ENCODE data around the gene SLC12A5. TPM values are rescaled to one million over a fixed set of nuclear protein-coding genes. Genes with fewer than 3 reads are reported as not detected.

SLC12A5 gene
- total and polyA plus RNA-seq, 9 of the 15 experiments (the other 6 are each of a cell fraction or from before 2014, with no cell fraction given), result 0.36 to 7.5 (median 2.1) TPM

DNA sequence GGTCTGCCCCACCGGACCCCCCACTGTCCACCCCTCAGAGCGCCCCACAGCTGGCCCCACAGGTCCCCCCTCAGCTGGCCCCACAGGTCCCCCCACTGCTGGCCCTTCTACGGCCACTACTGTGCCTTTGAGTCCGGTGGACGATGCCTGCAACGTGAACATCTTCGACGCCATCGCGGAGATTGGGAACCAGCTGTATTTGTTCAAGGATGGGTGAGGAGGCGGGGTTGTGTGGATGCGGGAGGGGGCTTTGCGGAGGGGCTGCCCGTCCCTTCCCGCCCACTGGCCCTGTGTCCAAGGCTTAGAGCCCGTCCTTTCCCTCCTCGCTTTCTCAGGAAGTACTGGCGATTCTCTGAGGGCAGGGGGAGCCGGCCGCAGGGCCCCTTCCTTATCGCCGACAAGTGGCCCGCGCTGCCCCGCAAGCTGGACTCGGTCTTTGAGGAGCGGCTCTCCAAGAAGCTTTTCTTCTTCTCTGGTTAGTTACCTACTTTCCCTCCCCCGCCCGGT lies 15.6 kb upstream of the SLC12A5 start (continued):
- TF ChIP-seq NCOR1 (IDR thresholded peaks at IDR 0.05) (no peak), RBFOX2 (IDR thresholded peaks at IDR 0.05; ENCODE audit: low read depth, low read length) (peak; percentile 2; the same call in 1 of the 2 replicates)
- TF ChIP-seq, protein P1, sequence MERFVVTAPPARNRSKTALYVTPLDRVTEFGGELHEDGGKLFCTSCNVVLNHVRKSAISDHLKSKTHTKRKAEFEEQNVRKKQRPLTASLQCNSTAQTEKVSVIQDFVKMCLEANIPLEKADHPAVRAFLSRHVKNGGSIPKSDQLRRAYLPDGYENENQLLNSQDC (CRISPR knock-in tag; IDR thresholded peaks at IDR 0.05), result no peak

DNA sequence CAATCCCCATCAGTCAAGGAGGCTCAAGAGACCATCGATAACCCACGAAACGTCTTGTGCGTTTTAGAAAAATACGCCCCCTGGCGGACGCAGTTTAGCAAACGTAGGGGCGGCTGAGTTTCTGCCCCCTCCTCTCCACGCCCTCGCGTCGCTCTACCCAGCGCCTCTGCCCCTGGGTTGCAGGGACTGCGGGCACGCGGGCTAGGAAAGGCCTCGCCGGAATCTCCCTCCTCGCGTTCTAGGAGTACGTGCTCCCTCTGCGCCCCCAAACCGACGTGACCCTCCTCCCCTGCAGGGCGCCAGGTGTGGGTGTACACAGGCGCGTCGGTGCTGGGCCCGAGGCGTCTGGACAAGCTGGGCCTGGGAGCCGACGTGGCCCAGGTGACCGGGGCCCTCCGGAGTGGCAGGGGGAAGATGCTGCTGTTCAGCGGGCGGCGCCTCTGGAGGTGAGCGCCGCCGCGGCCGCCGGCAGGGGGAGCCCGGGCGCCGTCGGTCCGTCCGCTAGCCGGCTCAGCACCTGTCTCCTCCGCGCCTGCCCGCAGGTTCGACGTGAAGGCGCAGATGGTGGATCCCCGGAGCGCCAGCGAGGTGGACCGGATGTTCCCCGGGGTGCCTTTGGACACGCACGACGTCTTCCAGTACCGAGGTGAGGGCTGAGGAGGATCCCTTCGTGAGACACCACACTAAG lies 15.0 kb upstream of the SLC12A5 start:
- H3K27ac ChIP-seq (ENCODE audit: extremely low read depth, low read depth, low read length), result no peak overlapping the region
- H3K4me1 ChIP-seq (replicated peaks in 1 of 2; ENCODE audit: control insufficient read depth in 2 of 2, insufficient read depth in 2 of 2, low read length in 2 of 2), result peaks cover 0 to 37% of the 10 kb centered on the region in 2 experiments; a peak in 2 of 5 replicates
- in situ Hi-C loops (cut with MboI), result no loop called here
- H2AFZ ChIP-seq (ENCODE audit: low read depth, low read length), result peak overlapping the region; percentile 92
- no peaks in the 10 kb centered on the region for H3K79me2 ChIP-seq (ENCODE audit: control insufficient read depth, insufficient read depth, low read length)
- peak; percentile 90 for ATAC-seq
- 2% methylated on average over 64 of the region's 67 CpGs for WGBS (ENCODE audit: insufficient coverage, low coverage, missing lambda C conversion rate)
- CTCF ChIA-PET (ENCODE audit: low intra/inter-chr PET ratio), result interaction anchor here (0.6 to 2.2 kb wide), 8 partner anchors 9 to 335 kb away, joined by 3 to 18 read pairs (median 4); partner anchors contain the start of gene NCOA5
- no peaks in the 10 kb centered on the region for H3K9me1 ChIP-seq (ENCODE audit: control insufficient read depth, insufficient read depth, low read length)
- H3K36me3 ChIP-seq (ENCODE audit: control insufficient read depth, insufficient read depth, low read length), result no peaks in the 10 kb centered on the region
- peak overlapping the region in 1 of 2 experiments; percentile 72; a peak in 2 of 4 replicates for H3K9ac ChIP-seq (ENCODE audit: insufficient read depth in 1 of 2, low read depth in 2 of 2, low read length in 2 of 2)
- intact Hi-C loops (cut with micrococcal nuclease), result loop anchor here (2.0 kb wide), 1 partner anchor 27 kb away; no protein-coding TSS in a partner anchor
- no peaks in the 10 kb centered on the region for H3K9me3 ChIP-seq (replicated peaks; ENCODE audit: control insufficient read depth, insufficient read depth, low read depth, low read length)
- peak overlapping the region; percentile 38 for H3K4me3 ChIP-seq
- BruUV-seq (replicated peaks), result no TSS peak
- H4K20me1 ChIP-seq (replicated peaks; ENCODE audit: control insufficient read depth, insufficient read depth, low read length), result 0 out of 2 replicates have a peak, but pooled peaks cover 2% of the 10 kb centered on the region
- peak; percentile 77 to 86 (median 79) for DNase-seq (ENCODE audit: extremely low read depth in 1 of 4, low spot score in 3 of 4)
- peaks cover 11 to 25% of the 10 kb centered on the region in 2 experiments; a peak in 4 of 5 replicates for H3K27me3 ChIP-seq (ENCODE audit: control insufficient read depth in 2 of 2, insufficient read depth in 2 of 2, low read length in 2 of 2)
- peak; percentile 80 for FAIRE-seq
- POLR2A ChIA-PET, result interaction anchor here (0.5 to 1.4 kb wide), 4 partner anchors 12 to 91 kb away, joined by 3 to 6 read pairs (median 4); no protein-coding TSS in a partner anchor
- H3K4me2 ChIP-seq (ENCODE audit: insufficient read depth, low read length), result peak overlapping the region; percentile 77
- TF ChIP-seq MEIS2 (IDR thresholded peaks at IDR 0.05; ENCODE audit: partially characterized antibody) (peak; percentile 29), MAFF (IDR thresholded peaks at IDR 0.05; ENCODE audit: low read length) (no peak), CCAR2 (IDR thresholded peaks at IDR 0.05; ENCODE audit: low read depth, low read length) (no peak), NFRKB (IDR thresholded peaks at IDR 0.05; ENCODE audit: low read depth) (no peak), ZNF644 (tag; IDR thresholded peaks at IDR 0.05; ENCODE audit: low read depth) (no peak), ZNF282 (CRISPR knock-in tag; IDR thresholded peaks at IDR 0.05) (no peak), ASH1L (IDR thresholded peaks at IDR 0.05; ENCODE audit: borderline replicate concordance, low read depth, partially characterized antibody) (no peak)
- TF ChIP-seq, protein P2, sequence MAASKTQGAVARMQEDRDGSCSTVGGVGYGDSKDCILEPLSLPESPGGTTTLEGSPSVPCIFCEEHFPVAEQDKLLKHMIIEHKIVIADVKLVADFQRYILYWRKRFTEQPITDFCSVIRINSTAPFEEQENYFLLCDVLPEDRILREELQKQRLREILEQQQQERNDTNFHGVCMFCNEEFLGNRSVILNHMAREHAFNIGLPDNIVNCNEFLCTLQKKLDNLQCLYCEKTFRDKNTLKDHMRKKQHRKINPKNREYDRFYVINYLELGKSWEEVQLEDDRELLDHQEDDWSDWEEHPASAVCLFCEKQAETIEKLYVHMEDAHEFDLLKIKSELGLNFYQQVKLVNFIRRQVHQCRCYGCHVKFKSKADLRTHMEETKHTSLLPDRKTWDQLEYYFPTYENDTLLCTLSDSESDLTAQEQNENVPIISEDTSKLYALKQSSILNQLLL (CRISPR knock-in tag; IDR thresholded peaks at IDR 0.05; ENCODE audit: borderline replicate concordance), result no peak
- TF ChIP-seq, protein P3, sequence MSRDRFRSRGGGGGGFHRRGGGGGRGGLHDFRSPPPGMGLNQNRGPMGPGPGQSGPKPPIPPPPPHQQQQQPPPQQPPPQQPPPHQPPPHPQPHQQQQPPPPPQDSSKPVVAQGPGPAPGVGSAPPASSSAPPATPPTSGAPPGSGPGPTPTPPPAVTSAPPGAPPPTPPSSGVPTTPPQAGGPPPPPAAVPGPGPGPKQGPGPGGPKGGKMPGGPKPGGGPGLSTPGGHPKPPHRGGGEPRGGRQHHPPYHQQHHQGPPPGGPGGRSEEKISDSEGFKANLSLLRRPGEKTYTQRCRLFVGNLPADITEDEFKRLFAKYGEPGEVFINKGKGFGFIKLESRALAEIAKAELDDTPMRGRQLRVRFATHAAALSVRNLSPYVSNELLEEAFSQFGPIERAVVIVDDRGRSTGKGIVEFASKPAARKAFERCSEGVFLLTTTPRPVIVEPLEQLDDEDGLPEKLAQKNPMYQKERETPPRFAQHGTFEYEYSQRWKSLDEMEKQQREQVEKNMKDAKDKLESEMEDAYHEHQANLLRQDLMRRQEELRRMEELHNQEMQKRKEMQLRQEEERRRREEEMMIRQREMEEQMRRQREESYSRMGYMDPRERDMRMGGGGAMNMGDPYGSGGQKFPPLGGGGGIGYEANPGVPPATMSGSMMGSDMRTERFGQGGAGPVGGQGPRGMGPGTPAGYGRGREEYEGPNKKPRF (IDR thresholded peaks at IDR 0.05; ENCODE audit: low read depth, low read length), result no peak

Measured in K562 (cell line).